ENCODE results near the gene CTTN. TPM values are rescaled to one million over a fixed set of nuclear protein-coding genes. Genes with fewer than 3 reads are reported as not detected.

The CTTN gene
- total RNA-seq, 1 donor from 2014 or later = 307 TPM

DNA sequence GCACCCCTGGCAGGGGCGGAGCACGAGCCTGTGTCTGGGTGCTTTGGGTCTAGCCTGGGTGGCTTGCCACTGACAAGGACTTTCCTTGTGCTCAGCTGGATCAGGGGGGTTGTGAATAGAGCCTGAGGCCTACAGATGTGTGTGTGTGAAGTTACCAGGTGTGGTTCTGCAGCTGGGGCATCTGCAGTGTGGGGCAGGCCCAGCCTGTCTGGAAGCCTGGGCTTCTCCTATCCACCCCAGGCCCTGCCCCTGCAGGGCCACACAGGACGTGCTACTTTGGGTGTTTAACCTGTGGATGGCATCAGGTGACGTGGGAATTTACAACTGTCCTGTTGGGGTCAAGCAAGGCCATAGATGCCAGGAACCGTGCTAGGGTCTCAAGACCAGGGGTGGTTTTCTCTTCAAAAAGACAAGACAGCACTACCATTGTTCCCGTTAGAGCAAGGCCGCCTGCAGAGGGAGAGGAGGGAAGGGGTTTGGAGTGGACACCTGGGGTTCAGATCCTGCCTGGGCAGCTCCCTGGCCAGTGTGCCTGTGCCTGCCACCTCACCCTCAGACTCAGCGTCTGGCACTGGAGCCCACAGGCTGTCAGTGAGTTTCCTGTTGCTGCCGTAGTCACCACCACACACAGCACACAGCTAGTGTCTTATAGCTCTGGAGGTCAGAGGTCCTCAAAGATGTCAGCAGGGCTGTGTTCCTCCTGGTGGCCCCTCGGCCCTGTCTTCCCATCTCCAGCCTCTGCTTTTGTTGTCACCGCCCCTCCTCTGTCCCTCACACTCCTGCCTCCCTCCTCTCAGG is 31.6 kb downstream of the CTTN start:
- no peak for DNase-seq (ENCODE audit: low spot score)
- Mint-ChIP-seq H3K36me3 (ENCODE audit: low read depth) (peaks cover 42% of the 10 kb centered on the region), H3K4me1 (ENCODE audit: low read depth) (peaks cover 3% of the 10 kb centered on the region), H3K4me3 (ENCODE audit: unreplicated experiment) (no peak overlapping the region), H3K27ac (ENCODE audit: unreplicated experiment) (no peak overlapping the region), H3K9me3 (ENCODE audit: low read depth) (no peaks in the 10 kb centered on the region), H3K27me3 (ENCODE audit: low read depth) (no peaks in the 10 kb centered on the region)
- TF ChIP-seq, protein P1, sequence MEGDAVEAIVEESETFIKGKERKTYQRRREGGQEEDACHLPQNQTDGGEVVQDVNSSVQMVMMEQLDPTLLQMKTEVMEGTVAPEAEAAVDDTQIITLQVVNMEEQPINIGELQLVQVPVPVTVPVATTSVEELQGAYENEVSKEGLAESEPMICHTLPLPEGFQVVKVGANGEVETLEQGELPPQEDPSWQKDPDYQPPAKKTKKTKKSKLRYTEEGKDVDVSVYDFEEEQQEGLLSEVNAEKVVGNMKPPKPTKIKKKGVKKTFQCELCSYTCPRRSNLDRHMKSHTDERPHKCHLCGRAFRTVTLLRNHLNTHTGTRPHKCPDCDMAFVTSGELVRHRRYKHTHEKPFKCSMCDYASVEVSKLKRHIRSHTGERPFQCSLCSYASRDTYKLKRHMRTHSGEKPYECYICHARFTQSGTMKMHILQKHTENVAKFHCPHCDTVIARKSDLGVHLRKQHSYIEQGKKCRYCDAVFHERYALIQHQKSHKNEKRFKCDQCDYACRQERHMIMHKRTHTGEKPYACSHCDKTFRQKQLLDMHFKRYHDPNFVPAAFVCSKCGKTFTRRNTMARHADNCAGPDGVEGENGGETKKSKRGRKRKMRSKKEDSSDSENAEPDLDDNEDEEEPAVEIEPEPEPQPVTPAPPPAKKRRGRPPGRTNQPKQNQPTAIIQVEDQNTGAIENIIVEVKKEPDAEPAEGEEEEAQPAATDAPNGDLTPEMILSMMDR (IDR thresholded peaks at IDR 0.05) = no peak

DNA sequence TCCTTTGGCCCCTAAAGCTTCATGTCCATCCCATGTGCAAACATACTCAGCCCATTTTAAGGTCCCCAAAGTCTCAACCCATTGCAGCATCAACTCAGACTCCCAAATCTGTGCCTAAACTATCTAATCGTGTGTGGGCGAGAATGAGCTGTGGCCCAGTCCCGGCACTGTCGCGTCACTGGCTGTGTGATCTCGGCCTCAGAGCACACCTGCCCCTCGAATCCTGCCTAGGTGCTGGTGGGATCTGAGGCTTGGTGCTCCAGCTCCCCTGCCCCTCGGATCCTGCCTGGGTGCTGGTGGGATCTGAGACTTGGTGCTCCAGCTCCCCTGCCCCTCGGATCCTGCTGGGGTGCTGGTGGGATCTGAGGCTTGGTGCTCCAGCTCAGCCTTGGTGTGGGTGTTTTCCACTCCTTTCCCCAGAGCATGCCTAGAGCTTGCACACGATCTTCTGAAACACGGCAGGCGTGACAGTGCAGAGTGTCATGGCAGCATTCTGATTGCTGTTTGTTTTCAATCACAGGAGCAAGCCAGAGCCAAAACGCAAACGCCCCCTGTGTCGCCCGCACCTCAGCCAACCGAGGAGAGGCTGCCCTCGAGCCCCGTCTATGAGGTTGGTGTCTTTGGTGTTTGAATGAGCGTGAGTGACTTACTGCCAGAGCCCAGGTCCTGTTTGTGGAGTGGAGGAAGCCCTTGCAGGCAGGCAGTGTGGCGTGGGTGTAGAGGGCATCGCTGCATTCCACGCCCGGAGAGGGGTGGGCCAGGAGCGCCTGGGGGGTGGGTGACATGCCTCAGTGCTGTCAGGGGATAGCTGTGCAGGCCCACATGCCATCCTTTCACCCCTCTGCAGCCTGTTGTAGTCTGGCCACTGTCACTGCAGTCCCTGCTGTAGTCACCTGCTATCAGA is 32.6 kb downstream of the CTTN start:
- Mint-ChIP-seq H3K9me3 (ENCODE audit: low read depth) (no peaks in the 10 kb centered on the region), H3K36me3 (ENCODE audit: low read depth) (peaks cover 41% of the 10 kb centered on the region), H3K27me3 (ENCODE audit: low read depth) (no peaks in the 10 kb centered on the region), H3K4me1 (ENCODE audit: low read depth) (peaks cover 5% of the 10 kb centered on the region), H3K27ac (ENCODE audit: unreplicated experiment) (no peak overlapping the region), H3K4me3 (ENCODE audit: unreplicated experiment) (no peak overlapping the region)
- TF ChIP-seq, protein P1 (IDR thresholded peaks at IDR 0.05) = no peak
- no peak for DNase-seq (ENCODE audit: low spot score)

DNA sequence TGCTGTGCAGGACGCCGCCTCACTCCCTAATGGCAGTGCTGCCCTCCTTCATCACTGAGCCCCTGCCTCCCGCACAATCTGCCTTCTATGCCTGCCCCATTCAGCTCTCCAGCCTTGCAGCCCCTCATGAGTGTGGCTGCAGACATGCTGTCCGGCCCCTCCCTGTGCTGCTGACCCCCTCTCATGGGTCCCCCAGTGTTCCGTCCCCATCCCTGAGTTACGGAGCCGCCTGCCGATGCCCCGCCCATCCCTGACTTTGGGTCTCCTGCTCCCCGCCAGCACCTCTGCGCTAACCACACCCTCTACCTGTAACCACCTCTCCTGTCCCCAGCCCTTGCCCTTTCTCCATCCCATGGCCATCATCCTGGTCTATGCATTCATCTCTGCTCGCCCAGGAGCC is 33.3 kb downstream of the CTTN start:
- peak; percentile 81 for DNase-seq (ENCODE audit: low spot score)
- Mint-ChIP-seq H3K4me3 (ENCODE audit: unreplicated experiment) (no peak overlapping the region), H3K36me3 (ENCODE audit: low read depth) (peaks cover 46% of the 10 kb centered on the region), H3K9me3 (ENCODE audit: low read depth) (no peaks in the 10 kb centered on the region), H3K4me1 (ENCODE audit: low read depth) (peaks cover 5% of the 10 kb centered on the region), H3K27ac (ENCODE audit: unreplicated experiment) (no peak overlapping the region), H3K27me3 (ENCODE audit: low read depth) (no peaks in the 10 kb centered on the region)
- TF ChIP-seq, protein P1 (IDR thresholded peaks at IDR 0.05) = no peak

DNA sequence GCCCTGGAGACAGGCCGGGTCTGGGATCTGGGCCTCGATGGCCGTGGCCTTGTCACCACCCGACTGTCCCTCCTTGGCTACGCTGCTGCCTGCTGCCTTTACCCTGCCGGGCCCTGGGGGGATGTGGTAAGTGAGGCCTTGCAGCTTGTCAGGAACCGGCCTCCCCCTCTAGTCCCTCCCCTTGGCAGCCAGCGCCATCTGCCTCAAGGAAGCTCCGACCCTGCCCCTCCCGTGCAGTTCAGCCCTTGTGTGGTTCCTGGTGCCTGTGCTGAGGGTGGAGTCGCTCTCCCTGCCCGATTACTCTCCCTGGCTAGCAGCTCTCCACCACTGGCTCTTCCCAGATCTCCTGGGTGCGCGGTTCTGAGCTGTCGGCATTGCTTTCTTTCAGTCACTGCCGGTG is 33.7 kb downstream of the CTTN start:
- peak; percentile 74 for DNase-seq (ENCODE audit: low spot score)
- no peaks in the 10 kb centered on the region for H3K27me3 Mint-ChIP-seq (ENCODE audit: low read depth)
- no peaks in the 10 kb centered on the region for H3K9me3 Mint-ChIP-seq (ENCODE audit: low read depth)
- peaks cover 48% of the 10 kb centered on the region for H3K36me3 Mint-ChIP-seq (ENCODE audit: low read depth)
- peaks cover 5% of the 10 kb centered on the region for H3K4me1 Mint-ChIP-seq (ENCODE audit: low read depth)
- H3K4me3 Mint-ChIP-seq (ENCODE audit: unreplicated experiment) = no peak overlapping the region
- no peak overlapping the region for H3K27ac Mint-ChIP-seq (ENCODE audit: unreplicated experiment)
- TF ChIP-seq, protein P1 (IDR thresholded peaks at IDR 0.05) = no peak

DNA sequence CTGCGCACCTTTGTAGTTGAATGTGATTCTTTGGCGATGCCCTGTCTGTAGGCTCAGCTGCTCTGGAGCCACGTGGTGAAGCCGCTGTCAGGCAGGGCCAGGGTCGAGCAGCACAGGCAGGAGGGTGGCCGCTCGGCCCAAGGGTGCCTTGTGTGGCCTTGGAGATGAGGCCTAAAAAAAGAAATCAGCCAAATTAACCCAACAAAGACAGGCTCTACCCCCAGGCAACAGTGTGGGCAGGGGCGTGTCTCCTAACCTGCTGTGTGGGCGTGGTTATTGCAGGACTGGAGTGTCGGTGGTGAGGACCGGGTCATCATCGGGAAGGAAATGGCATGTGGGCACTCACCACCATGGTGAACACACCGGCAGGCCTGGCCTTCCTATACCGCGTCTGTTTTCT is 34.3 kb downstream of the CTTN start:
- peaks cover 2% of the 10 kb centered on the region for H3K4me1 Mint-ChIP-seq (ENCODE audit: low read depth)
- TF ChIP-seq, protein P1 (IDR thresholded peaks at IDR 0.05) = no peak
- H3K9me3 Mint-ChIP-seq (ENCODE audit: low read depth) = no peaks in the 10 kb centered on the region
- no peak overlapping the region for H3K27ac Mint-ChIP-seq (ENCODE audit: unreplicated experiment)
- H3K36me3 Mint-ChIP-seq (ENCODE audit: low read depth) = peaks cover 46% of the 10 kb centered on the region
- H3K4me3 Mint-ChIP-seq (ENCODE audit: unreplicated experiment) = no peak overlapping the region
- peak; percentile 83 for DNase-seq (ENCODE audit: low spot score)
- H3K27me3 Mint-ChIP-seq (ENCODE audit: low read depth) = no peaks in the 10 kb centered on the region
